ENCODE data around the gene HNRNPH1.

DNA sequence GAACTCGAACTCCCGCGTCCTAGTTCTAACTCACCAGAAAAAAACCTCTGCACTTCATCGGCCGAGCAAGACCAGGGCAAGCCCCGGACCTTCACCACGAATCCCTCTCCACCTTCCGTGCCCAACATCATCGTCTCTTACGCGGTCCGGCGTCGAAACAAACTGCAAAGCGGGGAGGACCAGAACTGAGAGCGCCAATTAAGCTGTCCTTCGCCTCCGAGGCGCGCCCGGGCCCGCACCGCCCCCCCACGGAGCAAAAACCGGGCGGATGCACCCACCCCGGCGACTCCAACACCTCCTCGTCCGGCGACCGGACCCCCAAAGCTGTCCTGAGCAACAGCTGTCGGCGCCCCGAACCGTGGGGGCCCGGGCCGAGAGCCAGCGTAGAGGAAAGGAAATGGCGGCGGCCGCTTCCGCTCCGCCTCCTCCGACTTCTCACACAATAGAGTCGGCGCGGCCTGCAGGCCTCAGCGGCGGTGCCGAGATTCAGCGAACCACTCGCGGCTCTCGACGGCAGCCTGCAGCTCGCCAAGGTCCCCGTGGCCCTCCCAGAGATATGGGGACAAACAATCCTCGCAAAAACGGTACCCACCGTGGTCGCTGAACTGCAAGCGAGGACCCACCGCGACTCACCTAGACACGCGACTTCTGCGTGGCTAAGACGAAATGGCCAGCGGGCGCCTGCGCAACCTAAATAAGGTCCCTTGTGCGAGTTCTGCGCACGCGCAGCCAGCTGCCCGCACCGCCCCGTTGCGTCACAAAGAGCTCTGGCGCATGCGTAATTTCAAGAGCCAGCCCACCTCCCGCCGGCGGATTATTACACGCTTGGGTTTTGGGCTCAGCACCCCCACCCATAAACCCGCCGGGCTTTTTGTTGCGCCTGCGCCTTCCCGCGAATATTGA lies at the start of gene HNRNPH1:
- TF ChIP-seq, protein P1, sequence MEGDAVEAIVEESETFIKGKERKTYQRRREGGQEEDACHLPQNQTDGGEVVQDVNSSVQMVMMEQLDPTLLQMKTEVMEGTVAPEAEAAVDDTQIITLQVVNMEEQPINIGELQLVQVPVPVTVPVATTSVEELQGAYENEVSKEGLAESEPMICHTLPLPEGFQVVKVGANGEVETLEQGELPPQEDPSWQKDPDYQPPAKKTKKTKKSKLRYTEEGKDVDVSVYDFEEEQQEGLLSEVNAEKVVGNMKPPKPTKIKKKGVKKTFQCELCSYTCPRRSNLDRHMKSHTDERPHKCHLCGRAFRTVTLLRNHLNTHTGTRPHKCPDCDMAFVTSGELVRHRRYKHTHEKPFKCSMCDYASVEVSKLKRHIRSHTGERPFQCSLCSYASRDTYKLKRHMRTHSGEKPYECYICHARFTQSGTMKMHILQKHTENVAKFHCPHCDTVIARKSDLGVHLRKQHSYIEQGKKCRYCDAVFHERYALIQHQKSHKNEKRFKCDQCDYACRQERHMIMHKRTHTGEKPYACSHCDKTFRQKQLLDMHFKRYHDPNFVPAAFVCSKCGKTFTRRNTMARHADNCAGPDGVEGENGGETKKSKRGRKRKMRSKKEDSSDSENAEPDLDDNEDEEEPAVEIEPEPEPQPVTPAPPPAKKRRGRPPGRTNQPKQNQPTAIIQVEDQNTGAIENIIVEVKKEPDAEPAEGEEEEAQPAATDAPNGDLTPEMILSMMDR (IDR thresholded peaks at IDR 0.05), result peak; percentile 47
- 0 out of 2 replicates have a peak, but pooled peaks have one; percentile 20 for TF ChIP-seq ZFX (IDR thresholded peaks at IDR 0.05; ENCODE audit: borderline replicate concordance)

All from 22Rv1 (cell line).